ENCODE measurements around the gene PHF21B. TPM values are rescaled to one million over a fixed set of nuclear protein-coding genes. Genes with fewer than 3 reads are reported as not detected.

PHF21B gene
- total and polyA plus RNA-seq, 2 of the 8 experiments (the other 6 are each of a cell fraction or from before 2014, with no cell fraction given) = 19.3 to 68.1 TPM

DNA sequence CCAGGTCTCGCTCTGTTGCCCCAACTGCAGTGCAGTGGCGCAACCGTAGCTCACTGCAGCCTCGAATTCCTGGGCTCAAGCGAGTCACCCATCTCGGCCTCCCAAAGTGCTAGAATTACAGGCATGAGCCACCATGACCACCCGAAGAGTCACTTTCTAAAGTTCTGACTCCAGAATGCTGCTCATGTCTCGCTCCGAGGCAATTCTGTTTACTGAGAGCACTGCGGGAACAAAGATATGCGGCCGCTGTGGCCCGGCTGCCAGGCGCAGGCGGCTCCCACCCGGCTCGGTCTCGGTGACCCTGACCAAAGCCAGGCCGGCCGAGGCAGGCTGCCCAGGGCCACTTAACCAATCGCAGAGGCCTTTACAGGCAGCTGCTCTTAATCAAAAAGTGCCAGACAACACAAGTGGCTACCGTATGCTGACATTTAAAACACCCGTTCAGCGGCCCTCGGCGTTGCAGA lies 78.7 kb downstream of the PHF21B start:
- Histone ChIP-seq H3K18ac (ENCODE audit: extremely low read depth, low read length) (no peak overlapping the region), H2BK120ac (replicated peaks; ENCODE audit: low read depth, low read length) (no peak overlapping the region), H2AFZ (ENCODE audit: low read length) (no peak overlapping the region), H4K20me1 (replicated peaks in 1 of 2; ENCODE audit: control insufficient read depth in 1 of 2, insufficient read depth in 2 of 2, low read length in 2 of 2) (peaks cover 16 to 34% of the 10 kb centered on the region in 2 experiments), H4K5ac (ENCODE audit: insufficient read length, low read depth, low read length) (no peak overlapping the region), H3K4me3 (ENCODE audit: extremely low read depth in 1 of 4, insufficient read depth in 2 of 4, low read depth in 3 of 4, low read length in 4 of 4) (no peak overlapping the region), H3K14ac (ENCODE audit: insufficient read length) (no peak overlapping the region), H3K23ac (ENCODE audit: insufficient read length) (no peak overlapping the region), H3K4me2 (ENCODE audit: insufficient read depth in 1 of 2, low read depth in 2 of 2, low read length in 2 of 2) (no peak overlapping the region), H3K9ac (replicated peaks in 1 of 4; ENCODE audit: extremely low read depth in 1 of 4, low read depth in 3 of 4, low read length in 3 of 4) (no peak overlapping the region), H4K91ac (replicated peaks; ENCODE audit: insufficient read length, low read length) (no peak overlapping the region), H3K23me2 (ENCODE audit: low read depth, low read length) (no peaks in the 10 kb centered on the region), H2AK5ac (ENCODE audit: low read depth, low read length) (no peak overlapping the region), H3K9me3 (ENCODE audit: insufficient read depth in 2 of 2, low read depth in 1 of 2, low read length in 1 of 2) (no peaks in the 10 kb centered on the region), H3K27ac (ENCODE audit: low read depth, low read length) (no peak overlapping the region), H3K56ac (replicated peaks; ENCODE audit: insufficient read length, low read depth, low read length) (no peak overlapping the region), H3K4ac (replicated peaks; ENCODE audit: insufficient read length, low read depth, low read length) (no peak overlapping the region), H3K36me3 (ENCODE audit: control insufficient read depth in 2 of 4, insufficient read depth in 4 of 4, low read length in 3 of 4) (peaks cover 0 to 3% (median 0%) of the 10 kb centered on the region in 4 experiments; a peak in 2 of 8 replicates), H3K4me1 (replicated peaks in 1 of 4; ENCODE audit: control insufficient read depth in 3 of 4, insufficient read depth in 4 of 4, low read length in 3 of 4) (no peaks in the 10 kb centered on the region; a peak in 1 of 7 replicates), H3K27me3 (replicated peaks in 1 of 4; ENCODE audit: control insufficient read depth in 3 of 4, extremely low read depth in 1 of 4, insufficient read depth in 3 of 4, low read length in 3 of 4) (no peaks in the 10 kb centered on the region), H2BK12ac (ENCODE audit: low read depth, low read length) (no peak overlapping the region), H4K8ac (ENCODE audit: extremely low read depth, insufficient read depth, low read length) (no peak overlapping the region), H2BK5ac (ENCODE audit: low read depth, low read length) (no peak overlapping the region), H2BK15ac (ENCODE audit: low read length) (no peak overlapping the region), H3K79me2 (ENCODE audit: control insufficient read depth in 1 of 2, insufficient read depth in 2 of 2, low read length in 2 of 2) (no peaks in the 10 kb centered on the region; a peak in 1 of 4 replicates), H3K79me1 (ENCODE audit: low read depth, low read length) (peaks cover 14% of the 10 kb centered on the region), H2BK20ac (ENCODE audit: low read length) (no peak overlapping the region)
- DNase-seq (ENCODE audit: low read depth in 1 of 2, low spot score in 2 of 2) = no peak
- 88% methylated on average over 26 of the region's 26 CpGs; no CpG with 5 or more reads in 1 of the 2 experiments for WGBS, 2 experiments (ENCODE audit: extremely low coverage in 1 of 2, insufficient coverage in 1 of 2, insufficient read length in 1 of 2, insufficient replicate concordance in 2 of 2, low coverage in 1 of 2, low lambda C conversion rate in 2 of 2, missing lambda C conversion rate in 1 of 2)
- TF ChIP-seq RBBP5 (IDR thresholded peaks at IDR 0.05; ENCODE audit: borderline replicate concordance, low read depth, low read length) (no peak), POLR2A (IDR thresholded peaks at IDR 0.05; ENCODE audit: control extremely low read depth in 1 of 2, low read depth in 2 of 2, low read length in 2 of 2) (no peak), SUZ12 (IDR thresholded peaks at IDR 0.05; ENCODE audit: low read length) (no peak), GABPA (IDR thresholded peaks at IDR 0.05; ENCODE audit: borderline replicate concordance, insufficient read depth, low read length) (no peak), TBP (IDR thresholded peaks at IDR 0.05; ENCODE audit: low read depth, low read length) (no peak), CBX5 (IDR thresholded peaks at IDR 0.05; ENCODE audit: low read depth, low read length) (no peak), TAF1 (IDR thresholded peaks at IDR 0.05; ENCODE audit: low read depth, low read length) (no peak), JUN (IDR thresholded peaks at IDR 0.05; ENCODE audit: low read depth, low read length) (no peak), SIX5 (IDR thresholded peaks at IDR 0.05; ENCODE audit: low read depth, low read length) (no peak), RXRA (IDR thresholded peaks at IDR 0.05; ENCODE audit: insufficient read depth, low read depth, low read length) (no peak), CEBPB (IDR thresholded peaks at IDR 0.05; ENCODE audit: low read depth, low read length) (no peak), RFX5 (IDR thresholded peaks at IDR 0.05; ENCODE audit: borderline replicate concordance, low read depth, low read length) (no peak), HDAC6 (IDR thresholded peaks at IDR 0.05; ENCODE audit: low read depth, low read length) (no peak), CHD2 (IDR thresholded peaks at IDR 0.05; ENCODE audit: low read length) (no peak), NANOG (IDR thresholded peaks at IDR 0.05; ENCODE audit: insufficient read depth, low read depth, low read length, poor library complexity, severe bottlenecking) (no peak), BACH1 (IDR thresholded peaks at IDR 0.05; ENCODE audit: low read length) (no peak)
- FAIRE-seq = no peak
- POLR2A ChIA-PET (ENCODE audit: partially characterized antibody) = interaction anchor here (0.6 to 1.1 kb wide), 2 partner anchors 8 to 21 kb away, joined by 3 read pairs; no protein-coding TSS in a partner anchor
- CTCF ChIA-PET (ENCODE audit: partially characterized antibody) = interaction anchor here (0.7 to 0.9 kb wide), 3 partner anchors 11 to 165 kb away, joined by 3 to 4 read pairs (median 4); no protein-coding TSS in a partner anchor

Data from H1 (cell line).